SKM-1 treated with dmso at 0.1 percent for 144 hours (cell line): Measurements from ENCODE around the gene TMLHE.
"Not testable (repeated sequence)": the region's sequence is repeated elsewhere in the genome, so short reads cannot be mapped to it uniquely, and the experiment has no call there.

Experiments used
- DNase-seq: peaks from one replicate; lab custom pipeline; 2025; ENCODE audit not compliant: unreplicated experiment; lab: John Stamatoyannopoulos, UW

The TMLHE gene

GRCh38 chrX:155495134-155495533 lies 117.6 kb downstream of the TMLHE start:
- DNase-seq: not testable (repeated sequence)

GRCh38 chrX:155491421-155491820 lies 121.3 kb downstream of the TMLHE start:
- not testable (repeated sequence) for DNase-seq

- DNase-seq: not testable (repeated sequence)
Measured at GRCh38 chrX:155477136-155477535, 135.6 kb downstream of the TMLHE start.

- DNase-seq: not testable (repeated sequence)
Measured at GRCh38 chrX:155466269-155466938, 146.3 kb downstream of the TMLHE start.

GRCh38 chrX:155460501-155460900 lies 152.3 kb downstream of the TMLHE start:
- not testable (repeated sequence) for DNase-seq

- DNase-seq: not testable (repeated sequence)
Measured at GRCh38 chrX:155458471-155458870, 154.3 kb downstream of the TMLHE start, which contains the start of gene F8A3. Gene F8A3 (minus strand): TSS chrX:155458620. CDS start chrX:155458600, 20 bp downstream.

- not testable (repeated sequence) for DNase-seq
Measured at GRCh38 chrX:155457761-155458447, 154.8 kb downstream of the TMLHE start.

- DNase-seq: no peak
Measured at GRCh38 chrX:155441097-155441496, 171.7 kb downstream of the TMLHE start.
